Measurements from ENCODE around the gene GFRAL. TPM values are rescaled to one million over a fixed set of nuclear protein-coding genes. Genes with fewer than 3 reads are reported as not detected.

Gene GFRAL, protein sequence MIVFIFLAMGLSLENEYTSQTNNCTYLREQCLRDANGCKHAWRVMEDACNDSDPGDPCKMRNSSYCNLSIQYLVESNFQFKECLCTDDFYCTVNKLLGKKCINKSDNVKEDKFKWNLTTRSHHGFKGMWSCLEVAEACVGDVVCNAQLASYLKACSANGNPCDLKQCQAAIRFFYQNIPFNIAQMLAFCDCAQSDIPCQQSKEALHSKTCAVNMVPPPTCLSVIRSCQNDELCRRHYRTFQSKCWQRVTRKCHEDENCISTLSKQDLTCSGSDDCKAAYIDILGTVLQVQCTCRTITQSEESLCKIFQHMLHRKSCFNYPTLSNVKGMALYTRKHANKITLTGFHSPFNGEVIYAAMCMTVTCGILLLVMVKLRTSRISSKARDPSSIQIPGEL
- total RNA-seq = not detected

DNA sequence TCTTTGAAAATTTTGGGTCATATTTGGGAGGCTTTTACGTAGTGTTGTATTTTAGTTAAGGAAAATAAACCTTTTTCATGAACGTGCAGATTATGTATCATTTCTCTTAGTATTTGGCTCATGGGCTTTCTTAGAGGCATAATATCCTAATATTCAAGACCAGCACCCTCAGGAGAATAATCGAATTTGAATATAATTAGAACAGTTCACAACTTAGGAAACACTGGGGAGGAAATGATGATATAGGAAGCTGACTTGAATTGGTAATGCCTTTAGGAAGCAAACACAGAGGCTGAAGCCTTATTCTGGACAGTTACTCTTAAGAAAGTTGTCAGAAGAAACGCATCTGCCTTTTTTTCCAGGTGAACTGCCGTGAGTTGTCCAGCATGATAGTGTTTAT, at the start of gene GFRAL:
Gene GFRAL (plus strand): TSS at position 301 of the 400 bp plus-strand sequence. CDS start 86 bp downstream, at position 387.
- intact Hi-C loops (cut with DNase I) = no loop called here
- TF ChIP-seq POLR2A (IDR thresholded peaks at IDR 0.05) = no peak
- TF ChIP-seq CTCF (IDR thresholded peaks at IDR 0.05) = no peak
- Histone ChIP-seq H3K27ac (no peak within 1 kb of the TSS), H3K4me3 (no peak within 1 kb of the TSS), H3K36me3 (no peaks in the 10 kb centered on the region), H3K4me1 (no peaks in the 10 kb centered on the region), H3K27me3 (no peaks in the 10 kb centered on the region), H3K9me3 (no peaks in the 10 kb centered on the region)
- DNase-seq = no peak
- 65 to 70% methylated on average over 5 of the region's 5 CpGs for WGBS, 2 donors

DNA sequence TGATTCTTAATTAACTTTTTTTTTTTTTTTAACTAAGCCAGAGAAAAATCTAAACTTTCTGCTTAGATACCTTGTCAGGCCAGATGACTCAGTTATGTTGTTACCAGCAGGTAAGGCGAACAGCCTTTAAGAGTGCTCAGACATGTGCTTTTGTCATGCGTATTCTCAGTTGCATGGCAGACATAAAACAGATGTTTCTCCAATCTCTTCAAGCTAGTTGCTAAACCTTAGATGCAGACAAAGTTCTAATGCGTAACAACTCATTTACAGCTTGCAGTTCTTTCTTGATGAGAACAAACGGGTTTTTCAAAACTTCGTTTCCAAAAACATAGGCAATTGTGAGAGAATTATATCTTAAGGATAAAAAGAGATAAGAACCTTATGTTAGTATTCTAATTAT, 49.6 kb upstream of the GFRAL start:
- Histone ChIP-seq H3K27me3 (no peaks in the 10 kb centered on the region), H3K27ac (no peak overlapping the region), H3K36me3 (no peaks in the 10 kb centered on the region), H3K9me3 (no peaks in the 10 kb centered on the region), H3K4me1 (no peaks in the 10 kb centered on the region), H3K4me3 (no peak overlapping the region)
- no peak for DNase-seq
- TF ChIP-seq POLR2A (IDR thresholded peaks at IDR 0.05) (no peak), CTCF (IDR thresholded peaks at IDR 0.05) (no peak)
- intact Hi-C loops (cut with DNase I) = no loop called here
- 81 to 82% methylated on average over 5 of the region's 5 CpGs for WGBS, 2 donors

GRCh38 chr6:55281215-55281614, 46.1 kb upstream of the GFRAL start:
- Histone ChIP-seq H3K9me3 (no peaks in the 10 kb centered on the region), H3K27ac (no peak overlapping the region), H3K27me3 (no peaks in the 10 kb centered on the region), H3K36me3 (no peaks in the 10 kb centered on the region), H3K4me3 (no peak overlapping the region), H3K4me1 (no peaks in the 10 kb centered on the region)
- intact Hi-C loops (cut with DNase I) = no loop called here
- DNase-seq = no peak
- 72 to 74% methylated on average over 4 of the region's 4 CpGs for WGBS, 2 donors
- TF ChIP-seq POLR2A (IDR thresholded peaks at IDR 0.05) (no peak), CTCF (IDR thresholded peaks at IDR 0.05) (no peak)

DNA sequence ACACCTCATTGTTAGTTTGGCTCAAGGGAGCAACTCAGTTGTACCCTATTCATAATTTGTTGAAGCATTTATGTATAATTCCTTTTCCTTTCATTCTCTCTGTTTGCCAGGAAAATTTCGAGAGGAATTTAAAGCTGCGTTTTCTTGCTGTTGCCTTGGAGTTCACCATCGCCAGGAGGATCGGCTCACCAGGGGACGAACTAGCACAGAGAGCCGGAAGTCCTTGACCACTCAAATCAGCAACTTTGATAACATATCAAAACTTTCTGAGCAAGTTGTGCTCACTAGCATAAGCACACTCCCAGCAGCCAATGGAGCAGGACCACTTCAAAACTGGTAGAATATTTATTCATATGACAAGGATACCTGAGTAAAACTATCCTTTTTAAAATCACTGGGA, 45.2 kb upstream of the GFRAL start:
- WGBS, 2 donors = 80 to 88% methylated on average over 6 of the region's 6 CpGs
- TF ChIP-seq POLR2A (IDR thresholded peaks at IDR 0.05) = no peak
- no peak for TF ChIP-seq CTCF (IDR thresholded peaks at IDR 0.05)
- H3K36me3 ChIP-seq = no peaks in the 10 kb centered on the region
- intact Hi-C loops (cut with DNase I) = no loop called here
- H3K4me1 ChIP-seq = no peaks in the 10 kb centered on the region
- no peak overlapping the region for H3K27ac ChIP-seq
- DNase-seq = no peak
- H3K27me3 ChIP-seq = no peaks in the 10 kb centered on the region
- H3K4me3 ChIP-seq = no peak overlapping the region
- H3K9me3 ChIP-seq = no peaks in the 10 kb centered on the region

DNA sequence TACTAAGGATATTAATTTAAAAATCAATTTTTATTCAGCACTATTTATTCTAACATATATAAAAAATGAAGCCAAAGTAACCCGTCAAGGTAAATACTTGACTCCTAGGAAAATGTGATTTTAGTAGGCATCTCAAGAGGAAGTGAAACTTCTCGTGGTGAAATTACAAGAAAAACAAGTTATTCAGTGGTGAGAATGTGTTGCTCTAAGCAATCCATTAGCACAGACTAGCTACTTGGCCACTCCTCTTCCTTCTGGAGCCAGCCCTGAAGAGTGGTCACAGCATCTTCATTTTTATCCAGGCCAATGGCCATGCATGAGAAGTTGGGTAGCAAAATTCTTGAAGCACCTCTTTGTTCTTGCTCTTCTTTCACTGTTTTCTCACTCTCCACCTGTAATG, 40.4 kb upstream of the GFRAL start:
- no peak overlapping the region for H3K27ac ChIP-seq
- no peaks in the 10 kb centered on the region for H3K4me1 ChIP-seq
- intact Hi-C loops (cut with DNase I) = no loop called here
- H3K27me3 ChIP-seq = no peaks in the 10 kb centered on the region
- DNase-seq = no peak
- H3K4me3 ChIP-seq = no peak overlapping the region
- no peak for TF ChIP-seq POLR2A (IDR thresholded peaks at IDR 0.05)
- no peak for TF ChIP-seq CTCF (IDR thresholded peaks at IDR 0.05)
- no peaks in the 10 kb centered on the region for H3K36me3 ChIP-seq
- 38 to 45% methylated on average over 2 of the region's 2 CpGs for WGBS, 2 donors
- H3K9me3 ChIP-seq = no peaks in the 10 kb centered on the region

Data from esophagus squamous epithelium (tissue), 5 donors.